A549 treated with dexamethasone at 1 μM for 4 hours (cell line): ENCODE data around the gene PNLIPRP1. TPM values are rescaled to one million over a fixed set of nuclear protein-coding genes. Genes with fewer than 3 reads are reported as not detected.

Experiments used
- total RNA-seq: library from RNA; stranded (reverse); fragments of 200-300 nt; extraction: Qiagen RNA extraction; gene quantifications from 5 replicates; pipeline ENCODE4 v1.2.3, GENCODE V29; 2022

The PNLIPRP1 gene
- not detected in 5 replicates for total RNA-seq

GRCh38 chr10:116590590-116591444 is at the start of gene PNLIPRP1:
TSS of gene PNLIPRP1 (plus strand) at chr10:116590959. CDS start at chr10:116591130, 171 bp downstream.

GRCh38 chr10:116545756-116546155 is 45.0 kb upstream of the PNLIPRP1 start, which contains the start of gene PNLIP:
TSS of gene PNLIP (plus strand) at chr10:116545931. CDS start at chr10:116546093, 162 bp downstream.

GRCh38 chr10:116620423-116621400 is 30.0 kb downstream of the PNLIPRP1 start, which contains the start of gene PNLIPRP2:
TSS of gene PNLIPRP2 (plus strand) at chr10:116620953.

Other genes starting within 250 kb of the PNLIPRP1 start
- gene PNLIPRP3, start 163.1 kb upstream of the PNLIPRP1 start, total RNA-seq, result 0.04 TPM in 2 of 5 replicates, not detected in the others
- gene PNLIP, start 45.0 kb upstream of the PNLIPRP1 start, total RNA-seq, result 0.16 to 0.27 TPM (median 0.21 TPM) in 5 replicates
- 0.09 to 0.11 TPM in 2 of 5 replicates, not detected in the others for gene PNLIPRP2, start 30.0 kb downstream of the PNLIPRP1 start, total RNA-seq
- 7.0 to 10.6 TPM (median 10.3 TPM) in 5 replicates for gene HSPA12A, start 151.6 kb downstream of the PNLIPRP1 start, total RNA-seq